Measurements from ENCODE around the gene CTU2.

DNA sequence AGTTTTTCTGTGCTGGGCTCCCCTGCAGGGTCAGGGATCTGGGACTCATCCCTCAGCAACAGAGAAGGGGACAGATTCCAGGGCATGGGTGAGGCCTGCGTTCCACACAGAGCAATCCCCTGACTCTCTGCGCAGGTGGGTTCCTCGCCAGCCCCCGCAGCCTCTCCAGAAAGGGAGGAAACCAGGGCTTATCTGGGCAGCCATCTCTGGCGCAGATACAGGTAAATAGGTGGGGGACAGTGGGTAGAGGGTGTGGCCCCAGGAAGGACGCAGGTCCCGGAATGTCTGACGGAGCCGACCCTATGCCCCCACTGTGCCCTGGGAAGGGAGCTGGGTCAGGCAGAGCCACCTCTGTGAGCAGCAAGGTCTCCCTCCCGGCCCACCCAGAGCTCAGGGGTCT lies 55.5 kb downstream of the CTU2 start:
- TF ChIP-seq, protein P1, sequence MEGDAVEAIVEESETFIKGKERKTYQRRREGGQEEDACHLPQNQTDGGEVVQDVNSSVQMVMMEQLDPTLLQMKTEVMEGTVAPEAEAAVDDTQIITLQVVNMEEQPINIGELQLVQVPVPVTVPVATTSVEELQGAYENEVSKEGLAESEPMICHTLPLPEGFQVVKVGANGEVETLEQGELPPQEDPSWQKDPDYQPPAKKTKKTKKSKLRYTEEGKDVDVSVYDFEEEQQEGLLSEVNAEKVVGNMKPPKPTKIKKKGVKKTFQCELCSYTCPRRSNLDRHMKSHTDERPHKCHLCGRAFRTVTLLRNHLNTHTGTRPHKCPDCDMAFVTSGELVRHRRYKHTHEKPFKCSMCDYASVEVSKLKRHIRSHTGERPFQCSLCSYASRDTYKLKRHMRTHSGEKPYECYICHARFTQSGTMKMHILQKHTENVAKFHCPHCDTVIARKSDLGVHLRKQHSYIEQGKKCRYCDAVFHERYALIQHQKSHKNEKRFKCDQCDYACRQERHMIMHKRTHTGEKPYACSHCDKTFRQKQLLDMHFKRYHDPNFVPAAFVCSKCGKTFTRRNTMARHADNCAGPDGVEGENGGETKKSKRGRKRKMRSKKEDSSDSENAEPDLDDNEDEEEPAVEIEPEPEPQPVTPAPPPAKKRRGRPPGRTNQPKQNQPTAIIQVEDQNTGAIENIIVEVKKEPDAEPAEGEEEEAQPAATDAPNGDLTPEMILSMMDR (IDR thresholded peaks at IDR 0.05), result no peak
- no peak for TF ChIP-seq POLR2A (IDR thresholded peaks at IDR 0.05)

Data from gastroesophageal sphincter (tissue), 3 donors.